Smooth muscle cell (in vitro differentiated cells): ENCODE results near the gene RFPL4A. TPM values are rescaled to one million over a fixed set of nuclear protein-coding genes. Genes with fewer than 3 reads are reported as not detected.

Source experiments
- DNase-seq: peaks from one replicate; lab custom pipeline; 2025; ENCODE audit not compliant: unreplicated experiment; lab: John Stamatoyannopoulos, UW
- H2AFZ ChIP-seq: fragments of 200-600 bp; sonication (generic); 2 replicates; pipeline ENCODE4 v1.6.0; 2016; ENCODE audit warnings: antibody characterized with exemption, low read depth, mild to moderate bottlenecking
- H3F3A ChIP-seq: fragments of 200-600 bp; sonication (generic); 2 replicates; pipeline ENCODE4 v1.6.0; 2017; ENCODE audit warnings: antibody characterized with exemption, low read depth
- H3K27ac ChIP-seq: fragments of 200-600 bp; sonication (generic); 2 replicates; pipeline ENCODE4 v1.5.1; 2016; ENCODE audit warnings: low read depth, mild to moderate bottlenecking
- H3K27me3 ChIP-seq: fragments of 200-600 bp; sonication (generic); 2 replicates; pipeline ENCODE4 v1.6.1; 2016; ENCODE audit warnings: low read depth, mild to moderate bottlenecking
- H3K36me3 ChIP-seq: fragments of 200-600 bp; sonication (generic); 2 replicates; pipeline ENCODE4 v1.5.1; 2016; ENCODE audit warnings: low read depth
- H3K4me1 ChIP-seq: fragments of 200-600 bp; sonication (generic); 2 replicates; pipeline ENCODE4 v1.5.1; 2016; ENCODE audit warnings: low read depth
- H3K4me2 ChIP-seq: fragments of 200-600 bp; sonication (generic); 2 replicates; pipeline ENCODE4 v1.6.0; 2016; ENCODE audit warnings: mild to moderate bottlenecking
- H3K4me3 ChIP-seq: fragments of 200-600 bp; sonication (generic); 2 replicates; pipeline ENCODE4 v1.5.1; 2016; ENCODE audit warnings: mild to moderate bottlenecking
- H3K79me2 ChIP-seq: fragments of 200-600 bp; sonication (generic); 2 replicates; pipeline ENCODE4 v1.6.0; 2016; ENCODE audit warnings: low read depth, mild to moderate bottlenecking
- H3K9ac ChIP-seq: fragments of 200-600 bp; sonication (generic); 2 replicates; pipeline ENCODE4 v1.6.0; 2016; ENCODE audit warnings: low read depth
- H3K9me3 ChIP-seq: fragments of 200-600 bp; sonication (generic); replicated peaks from 2 replicates; pipeline ENCODE4 v1.5.1; 2016; ENCODE audit warnings: low read depth
- H4K20me1 ChIP-seq: fragments of 200-600 bp; sonication (generic); 2 replicates; pipeline ENCODE4 v1.6.0; 2016; ENCODE audit warnings: low read depth
- WGBS: methylation state at CpG from one replicate; pipeline ENCODE4 v1.1.7; 2016; ENCODE audit warnings: low lambda C conversion rate; 5-methylcytosine and 5-hydroxymethylcytosine counted together
- polyA plus RNA-seq: library from polyadenylated mRNA; unstranded; fragments of >200 nt; fragmentation: Nextera tagmentation; extraction: Ambion mirVana; gene quantifications from 2 replicates; pipeline ENCODE4 v1.2.1, GENCODE V29; 2016
- total RNA-seq: library from RNA; depleted of rRNA; stranded (reverse); fragments of >200 nt; gene quantifications from 2 replicates; pipeline ENCODE4 v1.2.3, GENCODE V29; 2014
- TF ChIP-seq, protein P1 (sequence below): fragments of 200-600 bp; sonication (generic); IDR thresholded peaks from 2 replicates; pipeline ENCODE4 v1.5.1; 2017; ENCODE audit warnings: borderline replicate concordance, mild to moderate bottlenecking, antibody characterized with exemption; ENCODE audit not compliant: insufficient read depth, poor library complexity, severe bottlenecking

The RFPL4A gene
- total and polyA plus RNA-seq, 2 experiments from 2014 or later: not detected

DNA sequence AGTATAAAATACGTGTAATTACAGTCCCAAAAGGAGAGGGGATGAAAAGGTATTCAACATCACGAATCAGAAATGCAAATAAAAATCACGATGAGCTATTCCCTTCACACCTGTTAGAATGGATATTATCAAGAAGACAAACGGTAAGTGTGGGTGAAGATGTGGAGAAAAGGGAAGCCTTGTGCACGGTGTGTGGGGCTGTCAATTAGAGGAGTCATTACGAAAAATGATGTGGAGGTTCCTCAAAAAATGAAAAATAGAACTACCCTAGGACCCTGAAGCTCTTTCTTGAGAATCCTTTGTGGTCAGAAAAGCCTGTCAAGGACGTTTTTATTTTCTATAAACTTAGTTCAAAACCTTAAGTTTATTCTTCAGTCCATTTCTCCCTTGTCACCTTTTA lies 53.6 kb downstream of the RFPL4A start:
- no peak for DNase-seq
- H2AFZ ChIP-seq: no peak overlapping the region
- TF ChIP-seq, protein P1, sequence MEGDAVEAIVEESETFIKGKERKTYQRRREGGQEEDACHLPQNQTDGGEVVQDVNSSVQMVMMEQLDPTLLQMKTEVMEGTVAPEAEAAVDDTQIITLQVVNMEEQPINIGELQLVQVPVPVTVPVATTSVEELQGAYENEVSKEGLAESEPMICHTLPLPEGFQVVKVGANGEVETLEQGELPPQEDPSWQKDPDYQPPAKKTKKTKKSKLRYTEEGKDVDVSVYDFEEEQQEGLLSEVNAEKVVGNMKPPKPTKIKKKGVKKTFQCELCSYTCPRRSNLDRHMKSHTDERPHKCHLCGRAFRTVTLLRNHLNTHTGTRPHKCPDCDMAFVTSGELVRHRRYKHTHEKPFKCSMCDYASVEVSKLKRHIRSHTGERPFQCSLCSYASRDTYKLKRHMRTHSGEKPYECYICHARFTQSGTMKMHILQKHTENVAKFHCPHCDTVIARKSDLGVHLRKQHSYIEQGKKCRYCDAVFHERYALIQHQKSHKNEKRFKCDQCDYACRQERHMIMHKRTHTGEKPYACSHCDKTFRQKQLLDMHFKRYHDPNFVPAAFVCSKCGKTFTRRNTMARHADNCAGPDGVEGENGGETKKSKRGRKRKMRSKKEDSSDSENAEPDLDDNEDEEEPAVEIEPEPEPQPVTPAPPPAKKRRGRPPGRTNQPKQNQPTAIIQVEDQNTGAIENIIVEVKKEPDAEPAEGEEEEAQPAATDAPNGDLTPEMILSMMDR: no peak
- no peaks in the 10 kb centered on the region for H3K27me3 ChIP-seq
- H3K27ac ChIP-seq: no peak overlapping the region
- H3K36me3 ChIP-seq: no peaks in the 10 kb centered on the region
- no peaks in the 10 kb centered on the region for H3K4me1 ChIP-seq
- WGBS: 34% methylated on average over 7 of the region's 7 CpGs
- no peaks in the 10 kb centered on the region for H3K79me2 ChIP-seq
- H3K4me2 ChIP-seq: no peak overlapping the region
- H4K20me1 ChIP-seq: no peaks in the 10 kb centered on the region
- H3K9me3 ChIP-seq: peaks cover 12% of the 10 kb centered on the region
- H3F3A ChIP-seq: no peaks in the 10 kb centered on the region
- H3K4me3 ChIP-seq: no peak overlapping the region
- H3K9ac ChIP-seq: no peak overlapping the region

Other genes with a start within 250 kb of the RFPL4A start
- not detected in 2 replicates for gene SBK2, start 222.0 kb upstream of the RFPL4A start, total RNA-seq
- not detected in 2 replicates for gene SBK2, start 222.0 kb upstream of the RFPL4A start, polyA plus RNA-seq
- not detected in 2 replicates for gene SBK3, start 213.6 kb upstream of the RFPL4A start, total RNA-seq
- 0.37 TPM in 1 of 2 replicates, not detected in the other for gene SBK3, start 213.6 kb upstream of the RFPL4A start, polyA plus RNA-seq
- gene ZNF579, start 178.2 kb upstream of the RFPL4A start, total RNA-seq: 4.2 TPM in 2 replicates
- 15.1 and 15.8 TPM in 2 replicates for gene ZNF579, start 178.2 kb upstream of the RFPL4A start, polyA plus RNA-seq
- 4.6 and 10.4 TPM in 2 replicates for gene FIZ1, start 159.6 kb upstream of the RFPL4A start, total RNA-seq
- gene FIZ1, start 159.6 kb upstream of the RFPL4A start, polyA plus RNA-seq: 16.8 and 17.7 TPM in 2 replicates
- gene ZNF524, start 158.8 kb upstream of the RFPL4A start, total RNA-seq: 16.3 and 20.1 TPM in 2 replicates
- gene ZNF524, start 158.8 kb upstream of the RFPL4A start, polyA plus RNA-seq: 13.3 and 19.4 TPM in 2 replicates
- 3.0 and 3.8 TPM in 2 replicates for gene ZNF865, start 153.4 kb upstream of the RFPL4A start, total RNA-seq
- gene ZNF865, start 153.4 kb upstream of the RFPL4A start, polyA plus RNA-seq: 1.2 and 2.0 TPM in 2 replicates
- 3.1 and 3.8 TPM in 2 replicates for gene ZNF784, start 134.5 kb upstream of the RFPL4A start, total RNA-seq
- 7.2 and 7.3 TPM in 2 replicates for gene ZNF784, start 134.5 kb upstream of the RFPL4A start, polyA plus RNA-seq
- gene ZNF580, start 118.1 kb upstream of the RFPL4A start, total RNA-seq: 6.2 and 11.9 TPM in 2 replicates
- 68.8 and 76.8 TPM in 2 replicates for gene ZNF580, start 118.1 kb upstream of the RFPL4A start, polyA plus RNA-seq
- 6.8 and 10.0 TPM in 2 replicates for gene ZNF581, start 115.4 kb upstream of the RFPL4A start, total RNA-seq
- 21.4 and 22.0 TPM in 2 replicates for gene ZNF581, start 115.4 kb upstream of the RFPL4A start, polyA plus RNA-seq
- 6.9 and 7.7 TPM in 2 replicates for gene CCDC106, start 110.9 kb upstream of the RFPL4A start, total RNA-seq
- 18.3 and 24.8 TPM in 2 replicates for gene CCDC106, start 110.9 kb upstream of the RFPL4A start, polyA plus RNA-seq
- 70.7 and 75.0 TPM in 2 replicates for gene U2AF2, start 104.1 kb upstream of the RFPL4A start, total RNA-seq
- 8.4 and 14.4 TPM in 2 replicates for gene U2AF2, start 104.1 kb upstream of the RFPL4A start, polyA plus RNA-seq
- gene EPN1, start 83.9 kb upstream of the RFPL4A start, total RNA-seq: 25.3 and 34.5 TPM in 2 replicates
- 119 and 121 TPM in 2 replicates for gene EPN1, start 83.9 kb upstream of the RFPL4A start, polyA plus RNA-seq
- not detected in 2 replicates for gene NLRP9, start 20.7 kb upstream of the RFPL4A start, total RNA-seq
- gene NLRP9, start 20.7 kb upstream of the RFPL4A start, polyA plus RNA-seq: 0.07 TPM in 1 of 2 replicates, not detected in the other
- not detected in 2 replicates for gene RFPL4AL1, start 10.0 kb downstream of the RFPL4A start, total RNA-seq
- gene RFPL4AL1, start 10.0 kb downstream of the RFPL4A start, polyA plus RNA-seq: not detected in 2 replicates
- gene NLRP11, start 72.9 kb downstream of the RFPL4A start, total RNA-seq: not detected in 2 replicates
- not detected in 2 replicates for gene NLRP11, start 72.9 kb downstream of the RFPL4A start, polyA plus RNA-seq
- not detected in 2 replicates for gene NLRP4, start 77.4 kb downstream of the RFPL4A start, total RNA-seq
- not detected in 2 replicates for gene NLRP4, start 77.4 kb downstream of the RFPL4A start, polyA plus RNA-seq
- gene NLRP13, start 173.2 kb downstream of the RFPL4A start, total RNA-seq: not detected in 2 replicates
- not detected in 2 replicates for gene NLRP13, start 173.2 kb downstream of the RFPL4A start, polyA plus RNA-seq
- not detected in 2 replicates for gene NLRP8, start 188.7 kb downstream of the RFPL4A start, total RNA-seq
- not detected in 2 replicates for gene NLRP8, start 188.7 kb downstream of the RFPL4A start, polyA plus RNA-seq
- not detected in 2 replicates for gene NLRP5, start 227.7 kb downstream of the RFPL4A start, total RNA-seq
- gene NLRP5, start 227.7 kb downstream of the RFPL4A start, polyA plus RNA-seq: not detected in 2 replicates